Measurements from ENCODE around the gene CDH22. TPM values are rescaled to one million over a fixed set of nuclear protein-coding genes. Genes with fewer than 3 reads are reported as not detected.

The CDH22 gene
- total RNA-seq, 4 donors from 2014 or later: 0.11 to 2.3 (median 0.76) TPM

- 61 to 79% methylated on average over 2 of the region's 2 CpGs for WGBS, 2 donors
- Histone ChIP-seq H3K4me1 (peaks cover 0 to 6% (median 0%) of the 10 kb centered on the region in 3 donors), H3K27me3 (peaks cover 0 to 33% (median 0%) of the 10 kb centered on the region in 4 donors), H3K36me3 (no peaks in the 10 kb centered on the region), H3K27ac (no peak overlapping the region), H3K9me3 (no peaks in the 10 kb centered on the region), H3K4me3 (no peak overlapping the region)
- no peak for DNase-seq
- TF ChIP-seq POLR2A (IDR thresholded peaks at IDR 0.05) (no peak), CTCF (IDR thresholded peaks at IDR 0.05) (no peak)
- intact Hi-C loops (cut with DNase I): no loop called here
These were observed 88.4 kb downstream of the CDH22 start for GRCh38 chr20:46219920-46220319.

DNA sequence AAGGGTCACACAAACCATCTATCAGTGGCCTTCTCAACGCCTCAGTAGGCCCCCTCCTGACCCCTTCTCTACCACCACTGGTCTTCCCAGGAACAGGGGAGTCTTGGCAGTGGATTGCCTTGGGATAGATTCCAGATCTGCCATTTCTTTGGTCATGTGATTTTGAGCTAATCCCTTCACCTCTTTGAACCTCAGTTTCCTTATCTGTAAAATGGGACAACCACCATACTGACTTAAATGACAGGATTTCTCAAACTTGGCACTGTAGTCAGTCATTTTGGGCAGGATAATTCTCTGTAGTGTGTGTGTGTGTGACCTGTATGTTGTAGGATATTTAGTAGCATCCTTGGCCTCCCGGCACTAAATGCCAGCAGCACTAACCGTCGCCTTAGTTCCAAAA, 89.1 kb downstream of the CDH22 start:
- DNase-seq: no peak
- WGBS, 2 donors: 82 to 86% methylated on average over 4 of the region's 4 CpGs
- Histone ChIP-seq H3K9me3 (no peaks in the 10 kb centered on the region), H3K27ac (no peak overlapping the region), H3K4me3 (no peak overlapping the region), H3K36me3 (no peaks in the 10 kb centered on the region), H3K4me1 (peaks cover 0 to 6% (median 0%) of the 10 kb centered on the region in 3 donors), H3K27me3 (peaks cover 0 to 33% (median 0%) of the 10 kb centered on the region in 4 donors)
- TF ChIP-seq CTCF (IDR thresholded peaks at IDR 0.05) (no peak), POLR2A (IDR thresholded peaks at IDR 0.05) (no peak)
- intact Hi-C loops (cut with DNase I): no loop called here

GRCh38 chr20:46218656-46219055, 89.6 kb downstream of the CDH22 start:
- no peaks in the 10 kb centered on the region for H3K9me3 ChIP-seq
- no peak overlapping the region for H3K27ac ChIP-seq
- intact Hi-C loops (cut with DNase I): no loop called here
- 56 to 64% methylated on average over 7 to 8 of the region's 9 CpGs for WGBS, 2 donors
- no peak for TF ChIP-seq CTCF (IDR thresholded peaks at IDR 0.05)
- no peak for TF ChIP-seq POLR2A (IDR thresholded peaks at IDR 0.05)
- no peaks in the 10 kb centered on the region for H3K36me3 ChIP-seq
- H3K4me3 ChIP-seq: no peak overlapping the region
- H3K4me1 ChIP-seq: peaks cover 0 to 6% (median 0%) of the 10 kb centered on the region in 3 donors
- DNase-seq: no peak
- H3K27me3 ChIP-seq: peaks cover 0 to 37% (median 0%) of the 10 kb centered on the region in 4 donors

- Histone ChIP-seq H3K9me3 (no peaks in the 10 kb centered on the region), H3K4me1 (peaks cover 0 to 6% (median 0%) of the 10 kb centered on the region in 3 donors), H3K27me3 (peaks cover 0 to 42% (median 0%) of the 10 kb centered on the region in 4 donors), H3K36me3 (no peaks in the 10 kb centered on the region), H3K27ac (no peak overlapping the region), H3K4me3 (no peak overlapping the region)
- TF ChIP-seq CTCF (IDR thresholded peaks at IDR 0.05) (no peak), POLR2A (IDR thresholded peaks at IDR 0.05) (no peak)
- intact Hi-C loops (cut with DNase I): no loop called here
- DNase-seq: no peak
These were observed 90.7 kb downstream of the CDH22 start for GRCh38 chr20:46217583-46217982.

DNA sequence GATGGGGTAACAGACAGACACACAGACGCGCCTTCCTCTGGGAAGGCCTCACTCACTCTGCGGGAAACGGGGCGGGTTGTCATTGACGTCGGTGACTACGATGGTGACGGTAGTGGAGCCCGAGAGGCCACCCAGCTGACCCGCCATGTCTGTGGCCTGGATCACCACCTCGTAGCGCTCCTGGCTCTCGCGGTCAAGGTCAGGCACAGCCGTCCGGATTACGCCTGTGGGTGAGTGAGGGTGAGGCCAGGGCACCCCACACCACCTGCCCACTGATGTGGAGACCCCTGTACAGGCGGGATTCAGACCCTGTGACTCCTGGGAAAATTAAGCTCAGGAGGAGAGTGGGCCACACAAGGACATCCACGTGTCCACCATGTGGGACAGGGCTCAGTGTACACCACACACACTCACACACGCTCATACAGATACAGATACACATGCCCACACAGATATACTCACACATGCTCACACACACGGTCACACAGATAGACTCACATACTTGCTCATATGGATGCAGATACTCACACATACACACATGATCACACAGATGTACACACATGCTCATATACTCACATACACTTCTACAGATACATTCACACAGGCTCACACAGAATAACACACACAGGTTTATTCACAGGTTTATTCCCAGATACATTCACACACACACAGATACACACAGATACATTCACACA, 91.4 kb downstream of the CDH22 start:
- Histone ChIP-seq H3K27me3 (peaks cover 0 to 45% (median 0%) of the 10 kb centered on the region in 4 donors), H3K4me3 (no peak overlapping the region), H3K9me3 (no peaks in the 10 kb centered on the region), H3K36me3 (no peaks in the 10 kb centered on the region), H3K27ac (no peak overlapping the region), H3K4me1 (peaks cover 0 to 6% (median 0%) of the 10 kb centered on the region in 3 donors)
- DNase-seq: no peak
- WGBS, 2 donors: 87% methylated on average over 21 of the region's 22 CpGs
- intact Hi-C loops (cut with DNase I): no loop called here
- TF ChIP-seq CTCF (IDR thresholded peaks at IDR 0.05) (no peak), POLR2A (IDR thresholded peaks at IDR 0.05) (no peak)

All from esophagus squamous epithelium (tissue), 5 donors.